ENCODE data around the gene OR2V2.

The OR2V2 gene

GRCh38 chr5:181207214-181207959 lies 60.0 kb downstream of the OR2V2 start:
- DNase-seq (ENCODE audit: low spot score), result peak; percentile 69

DNA sequence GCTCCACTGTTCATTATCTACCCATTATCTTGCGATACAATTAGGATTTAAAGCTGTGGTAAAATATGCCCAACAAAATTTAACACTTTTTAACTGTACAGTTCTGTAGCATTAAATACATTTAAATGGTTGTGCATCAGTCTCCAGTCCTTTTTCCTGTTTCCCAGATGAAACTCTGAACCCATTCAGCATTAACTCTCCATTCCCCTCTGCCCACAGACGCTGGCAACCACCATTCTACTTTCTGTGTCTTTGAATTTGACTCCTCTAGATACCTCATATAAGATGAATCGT lies 60.5 kb downstream of the OR2V2 start:
- DNase-seq (ENCODE audit: low spot score), result no peak

Measured in AG20443 (cell line).